ENCODE measurements around the gene TNNI3.

TNNI3 gene

DNA sequence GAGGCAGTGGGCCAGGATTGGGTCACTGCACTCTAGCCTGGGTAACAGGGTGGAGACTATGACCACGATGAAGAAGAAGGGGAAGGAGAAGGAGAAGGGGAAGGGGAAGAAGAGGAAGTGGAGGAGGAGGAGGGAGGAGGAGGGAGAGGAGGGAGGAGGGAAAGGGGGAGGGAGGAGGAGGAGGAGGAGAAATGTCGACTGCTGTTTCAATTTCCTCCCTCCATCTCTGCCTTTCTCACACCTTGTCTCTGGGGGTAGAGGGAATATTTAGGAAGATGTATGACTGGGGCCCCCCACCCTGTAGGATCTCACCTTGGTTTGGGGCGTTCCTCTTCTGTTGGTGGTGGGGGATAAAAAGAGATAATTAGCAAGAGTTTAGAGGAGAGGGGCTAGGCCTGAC lies 12.3 kb downstream of the TNNI3 start:
- no peak overlapping the region for H3K4me3 ChIP-seq (replicated peaks; ENCODE audit: low read depth, low read length)
- no peak for DNase-seq (ENCODE audit: low read depth)
- TF ChIP-seq, protein P1, sequence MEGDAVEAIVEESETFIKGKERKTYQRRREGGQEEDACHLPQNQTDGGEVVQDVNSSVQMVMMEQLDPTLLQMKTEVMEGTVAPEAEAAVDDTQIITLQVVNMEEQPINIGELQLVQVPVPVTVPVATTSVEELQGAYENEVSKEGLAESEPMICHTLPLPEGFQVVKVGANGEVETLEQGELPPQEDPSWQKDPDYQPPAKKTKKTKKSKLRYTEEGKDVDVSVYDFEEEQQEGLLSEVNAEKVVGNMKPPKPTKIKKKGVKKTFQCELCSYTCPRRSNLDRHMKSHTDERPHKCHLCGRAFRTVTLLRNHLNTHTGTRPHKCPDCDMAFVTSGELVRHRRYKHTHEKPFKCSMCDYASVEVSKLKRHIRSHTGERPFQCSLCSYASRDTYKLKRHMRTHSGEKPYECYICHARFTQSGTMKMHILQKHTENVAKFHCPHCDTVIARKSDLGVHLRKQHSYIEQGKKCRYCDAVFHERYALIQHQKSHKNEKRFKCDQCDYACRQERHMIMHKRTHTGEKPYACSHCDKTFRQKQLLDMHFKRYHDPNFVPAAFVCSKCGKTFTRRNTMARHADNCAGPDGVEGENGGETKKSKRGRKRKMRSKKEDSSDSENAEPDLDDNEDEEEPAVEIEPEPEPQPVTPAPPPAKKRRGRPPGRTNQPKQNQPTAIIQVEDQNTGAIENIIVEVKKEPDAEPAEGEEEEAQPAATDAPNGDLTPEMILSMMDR (IDR thresholded peaks at IDR 0.05; ENCODE audit: low read length, missing control alignments), result no peak

DNA sequence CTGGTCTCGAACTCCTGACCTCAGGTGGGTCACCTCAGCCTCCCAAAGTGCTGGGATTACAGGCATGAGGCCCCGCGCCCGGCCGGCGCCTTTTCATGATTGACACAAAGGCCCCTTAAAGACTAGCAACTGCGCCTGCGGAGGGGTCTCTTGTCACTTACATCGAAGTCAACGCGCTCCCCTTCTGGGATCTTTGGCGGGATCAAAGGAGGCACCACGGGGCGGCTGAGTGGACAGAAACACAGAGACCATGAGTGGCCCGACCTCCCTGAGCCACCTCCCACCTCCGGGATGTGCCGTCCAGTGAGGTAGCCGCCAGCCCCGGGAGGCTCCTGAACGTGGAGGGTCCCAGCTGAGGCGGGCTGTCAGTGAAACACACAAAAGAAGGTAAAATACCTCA lies 15.8 kb downstream of the TNNI3 start:
- H3K4me3 ChIP-seq (replicated peaks; ENCODE audit: low read depth, low read length), result no peak overlapping the region
- TF ChIP-seq, protein P1 (IDR thresholded peaks at IDR 0.05; ENCODE audit: low read length, missing control alignments), result no peak
- no peak for DNase-seq (ENCODE audit: low read depth)

DNA sequence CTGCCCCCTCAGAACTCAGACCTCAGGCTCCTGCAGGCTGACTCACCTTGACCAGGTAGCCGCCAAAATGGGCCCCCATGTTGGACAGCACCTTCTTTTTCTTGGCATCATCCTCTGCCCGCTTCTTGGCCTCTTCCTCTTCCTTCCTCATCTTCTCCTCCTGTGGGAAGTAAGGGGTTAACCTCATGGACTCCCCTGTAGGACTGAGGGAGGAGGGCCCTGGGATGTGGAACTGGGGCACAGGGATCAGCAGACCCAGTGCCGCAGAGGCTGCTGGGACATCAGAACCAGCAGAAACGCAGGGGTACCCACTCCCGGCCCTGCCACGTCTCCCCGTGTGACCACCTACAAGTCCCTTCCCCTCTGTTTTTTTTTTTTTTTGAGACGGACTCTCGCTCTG lies 19.6 kb downstream of the TNNI3 start:
- TF ChIP-seq, protein P1 (IDR thresholded peaks at IDR 0.05; ENCODE audit: low read length, missing control alignments), result no peak
- DNase-seq (ENCODE audit: low read depth), result no peak
- no peak overlapping the region for H3K4me3 ChIP-seq (replicated peaks; ENCODE audit: low read depth, low read length)

DNA sequence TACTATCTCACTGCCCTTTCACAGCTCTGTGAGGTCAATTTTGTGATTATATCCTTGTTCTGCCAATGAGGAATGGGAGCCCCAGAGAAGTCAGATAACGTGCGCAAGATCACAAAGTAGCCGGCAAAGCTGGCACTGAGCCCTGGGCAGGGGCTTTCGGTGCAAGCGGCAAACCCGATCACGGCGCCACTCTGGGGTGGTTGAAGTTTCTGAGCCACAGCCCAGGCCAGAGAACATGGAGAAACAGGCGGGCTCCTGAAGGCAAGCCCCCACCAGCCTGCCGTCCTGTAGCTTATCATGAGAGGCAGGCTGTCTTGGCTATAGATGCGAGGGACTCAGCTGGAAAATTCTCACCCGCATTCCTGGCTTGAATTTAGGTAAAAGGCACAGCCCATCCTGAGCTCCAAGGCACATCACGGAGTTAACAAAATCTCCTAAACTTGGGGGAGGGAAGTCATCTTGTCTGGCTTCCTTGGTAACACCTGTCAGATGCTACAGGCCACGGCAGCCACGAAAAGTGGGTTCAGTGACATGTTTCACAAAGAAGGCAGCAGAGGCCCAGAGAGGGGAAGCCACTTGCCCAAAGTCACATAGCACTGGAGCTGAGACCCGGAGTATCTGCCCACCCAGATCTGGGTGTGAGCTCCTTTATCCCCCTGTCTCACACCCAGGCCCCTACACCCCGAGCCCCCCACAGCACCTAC lies 21.0 kb downstream of the TNNI3 start:
- H3K4me3 ChIP-seq (replicated peaks; ENCODE audit: low read depth, low read length), result no peak overlapping the region
- no peak for DNase-seq (ENCODE audit: low read depth)

DNA sequence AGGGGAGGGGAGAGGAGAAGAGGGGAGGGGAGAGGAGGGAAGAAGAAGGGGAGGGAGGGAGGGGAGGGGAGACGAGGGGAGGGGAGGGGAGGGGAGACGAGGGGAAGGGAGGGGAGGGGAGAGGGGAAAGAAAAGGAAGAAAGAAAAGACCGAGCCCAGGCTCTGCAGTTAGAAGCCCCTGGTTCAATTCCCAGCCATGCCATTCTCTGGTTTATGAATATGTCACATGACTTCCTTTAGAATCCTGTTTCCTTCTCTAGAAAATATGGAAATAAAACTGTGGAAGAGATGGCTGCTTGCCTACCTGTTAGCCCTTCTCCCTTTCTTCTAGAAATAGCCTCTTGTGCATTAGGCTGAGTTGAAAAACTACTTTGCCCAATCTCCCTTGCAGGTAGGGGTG lies 22.8 kb downstream of the TNNI3 start:
- H3K4me3 ChIP-seq (replicated peaks; ENCODE audit: low read depth, low read length), result no peak overlapping the region
- DNase-seq (ENCODE audit: low read depth), result no peak

More for the DNA sequence above, 21.0 kb downstream of the TNNI3 start:
- TF ChIP-seq, protein P1 (IDR thresholded peaks at IDR 0.05; ENCODE audit: low read length, missing control alignments), result no peak

DNA sequence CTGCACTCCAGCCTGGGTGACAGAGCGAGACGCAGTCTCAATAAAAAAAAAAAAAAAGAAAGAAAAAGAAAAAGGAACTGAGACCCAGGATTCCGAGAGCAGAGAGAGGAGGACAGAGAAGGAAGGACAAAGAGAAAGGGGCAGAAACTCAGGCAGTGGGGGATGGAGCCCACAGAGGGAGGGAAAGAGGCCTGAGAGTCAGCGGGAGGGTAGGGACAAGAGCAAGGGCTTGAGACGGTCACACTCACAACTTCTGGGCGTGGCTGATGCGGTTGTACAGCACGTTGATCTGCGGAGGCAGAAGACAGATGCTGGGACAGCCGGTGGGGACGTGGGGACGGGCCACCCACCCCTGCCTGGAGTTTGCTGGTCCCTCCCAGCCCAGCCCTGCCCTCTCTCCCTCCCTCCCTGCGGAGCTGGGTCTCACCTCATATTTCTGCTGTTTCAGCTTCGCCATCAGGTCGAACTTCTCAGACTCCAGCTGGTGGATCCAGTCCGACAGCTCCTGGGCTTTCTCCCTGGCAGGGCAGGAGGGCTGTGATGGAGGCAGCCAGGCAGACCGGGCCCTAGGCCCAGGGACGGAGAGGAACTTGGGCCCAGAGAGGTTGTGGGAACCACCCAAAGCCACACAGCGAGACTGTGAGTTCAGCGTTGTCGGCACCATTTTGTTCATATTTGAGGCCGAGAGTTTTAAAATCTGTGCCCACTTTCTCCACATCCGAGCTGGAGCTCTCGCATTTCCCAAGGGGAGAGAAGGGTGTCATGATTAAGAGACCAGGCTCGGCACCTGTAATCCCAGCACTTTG lies 23.7 kb downstream of the TNNI3 start:
- DNase-seq (ENCODE audit: low read depth), result no peak
- no peak overlapping the region for H3K4me3 ChIP-seq (replicated peaks; ENCODE audit: low read depth, low read length)

More for the DNA sequence above, 22.8 kb downstream of the TNNI3 start:
- TF ChIP-seq, protein P1 (IDR thresholded peaks at IDR 0.05; ENCODE audit: low read length, missing control alignments), result no peak

More for the DNA sequence above, 23.7 kb downstream of the TNNI3 start:
- TF ChIP-seq, protein P1 (IDR thresholded peaks at IDR 0.05; ENCODE audit: low read length, missing control alignments), result no peak

All from fibroblast of pulmonary artery (primary cell).